Panc1 (cell line): ENCODE results near the gene ATXN3L.

Experiments used
- POLR2AphosphoS5 ChIP-seq: IDR thresholded peaks from 2 replicates; pipeline ENCODE4 v1.6.1; 2012; ENCODE audit warnings: mild to moderate bottlenecking, low read depth, low read length, moderate library complexity
- REST ChIP-seq, 2 experiments: IDR thresholded peaks; 2 replicates each; pipeline ENCODE4 v1.6.1; 2011 to 2012; ENCODE audit warnings: low read depth in 2 of 2, control low read depth in 1 of 2, low read length in 1 of 2, mild to moderate bottlenecking in 1 of 2, moderate library complexity in 1 of 2; ENCODE audit not compliant: insufficient read depth in 1 of 2
- SIN3A ChIP-seq: IDR thresholded peaks from 2 replicates; pipeline ENCODE4 v1.6.1; 2012; ENCODE audit warnings: low read depth, mild to moderate bottlenecking, low read length, moderate library complexity, borderline replicate concordance; ENCODE audit not compliant: insufficient read depth
- TCF7L2 ChIP-seq: IDR thresholded peaks from 2 replicates; pipeline ENCODE4 v1.6.1; 2011; ENCODE audit warnings: mild to moderate bottlenecking, low read depth, low read length, inconsistent platforms
- TF ChIP-seq, protein P1 (sequence below): fragments of 450-650 bp; IDR thresholded peaks from 2 replicates; pipeline ENCODE4 v1.5.1; 2017; ENCODE audit warnings: mild to moderate bottlenecking

- TF ChIP-seq, protein P1, sequence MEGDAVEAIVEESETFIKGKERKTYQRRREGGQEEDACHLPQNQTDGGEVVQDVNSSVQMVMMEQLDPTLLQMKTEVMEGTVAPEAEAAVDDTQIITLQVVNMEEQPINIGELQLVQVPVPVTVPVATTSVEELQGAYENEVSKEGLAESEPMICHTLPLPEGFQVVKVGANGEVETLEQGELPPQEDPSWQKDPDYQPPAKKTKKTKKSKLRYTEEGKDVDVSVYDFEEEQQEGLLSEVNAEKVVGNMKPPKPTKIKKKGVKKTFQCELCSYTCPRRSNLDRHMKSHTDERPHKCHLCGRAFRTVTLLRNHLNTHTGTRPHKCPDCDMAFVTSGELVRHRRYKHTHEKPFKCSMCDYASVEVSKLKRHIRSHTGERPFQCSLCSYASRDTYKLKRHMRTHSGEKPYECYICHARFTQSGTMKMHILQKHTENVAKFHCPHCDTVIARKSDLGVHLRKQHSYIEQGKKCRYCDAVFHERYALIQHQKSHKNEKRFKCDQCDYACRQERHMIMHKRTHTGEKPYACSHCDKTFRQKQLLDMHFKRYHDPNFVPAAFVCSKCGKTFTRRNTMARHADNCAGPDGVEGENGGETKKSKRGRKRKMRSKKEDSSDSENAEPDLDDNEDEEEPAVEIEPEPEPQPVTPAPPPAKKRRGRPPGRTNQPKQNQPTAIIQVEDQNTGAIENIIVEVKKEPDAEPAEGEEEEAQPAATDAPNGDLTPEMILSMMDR = no peak
- TF ChIP-seq POLR2AphosphoS5 (no peak), TCF7L2 (no peak), REST (IDR thresholded peaks at IDR 0.05; ENCODE audit: insufficient read depth in 1 of 2, low read depth in 2 of 2, low read length in 1 of 2) (no peak), SIN3A (no peak)
These were observed 47.4 kb downstream of the ATXN3L start for GRCh38 chrX:13272426-13272825.
